HepG2 (cell line): ENCODE results near the gene ACOXL. TPM values are rescaled to one million over a fixed set of nuclear protein-coding genes. Genes with fewer than 3 reads are reported as not detected.

Source experiments
- ARNT2 ChIP-seq: sonication (generic); formaldehyde crosslinking; IDR thresholded peaks from 2 replicates; pipeline ENCODE4 v1.8.0; 2022; ENCODE audit warnings: mild to moderate bottlenecking, low read depth, missing genetic modification reagents, moderate library complexity
- ELF1 ChIP-seq: sonication (generic); formaldehyde crosslinking; IDR thresholded peaks from 2 replicates; pipeline ENCODE4 v1.4.0; 2020; ENCODE audit warnings: missing genetic modification reagents
- EP300 ChIP-seq, 3 experiments: sonication (generic) in 1 of 3; formaldehyde crosslinking in 1 of 3; IDR thresholded peaks; 2 replicates each; pipeline versions ENCODE4 v1.5.1 to v1.6.1; 2011 to 2020; ENCODE audit warnings: low read depth in 2 of 3, low read length in 2 of 3, borderline replicate concordance in 1 of 3, improper control_type of control experiment in 1 of 3, mild to moderate bottlenecking in 1 of 3, missing genetic modification reagents in 1 of 3, moderate library complexity in 1 of 3
- HMG20B ChIP-seq: conservative IDR thresholded peaks from 2 replicates; pipeline ENCODE4 v1.6.1; 2016; ENCODE audit warnings: missing genetic modification reagents, missing compliant biosample characterization
- HOXA5 ChIP-seq: sonication (generic); formaldehyde crosslinking; IDR thresholded peaks from 2 replicates; pipeline ENCODE4 v1.4.0; 2020; ENCODE audit warnings: missing genetic modification reagents
- IKZF4 ChIP-seq: sonication (generic); formaldehyde crosslinking; IDR thresholded peaks from 2 replicates; pipeline ENCODE4 v1.5.1; 2020; ENCODE audit warnings: borderline replicate concordance, mild to moderate bottlenecking, low read depth, missing genetic modification reagents; ENCODE audit errors: not compliant biosample characterization
- MED13 ChIP-seq: sonication (generic); formaldehyde crosslinking; IDR thresholded peaks from 2 replicates; pipeline ENCODE4 v1.5.0; 2020; ENCODE audit warnings: missing genetic modification reagents
- MEIS1 ChIP-seq: sonication (generic); formaldehyde crosslinking; IDR thresholded peaks from 2 replicates; pipeline ENCODE4 v1.9.0; 2021; ENCODE audit warnings: mild to moderate bottlenecking, missing genetic modification reagents, moderate library complexity, borderline replicate concordance
- REPIN1 ChIP-seq: sonication (generic); formaldehyde crosslinking; IDR thresholded peaks from 2 replicates; pipeline ENCODE4 v1.8.0; 2022; ENCODE audit warnings: missing genetic modification reagents, low read depth, mild to moderate bottlenecking, borderline replicate concordance
- SCMH1 ChIP-seq: sonication (generic); formaldehyde crosslinking; IDR thresholded peaks from 2 replicates; pipeline ENCODE4 v1.9.0; 2021; ENCODE audit warnings: missing genetic modification reagents, mild to moderate bottlenecking, borderline replicate concordance
- SMC3 ChIP-seq: IDR thresholded peaks from 2 replicates; pipeline ENCODE4 v1.6.1; 2011; ENCODE audit warnings: low read length, improper control_type of control experiment
- SMYD3 ChIP-seq: sonication (generic); formaldehyde crosslinking; IDR thresholded peaks from 2 replicates; pipeline ENCODE4 v1.8.1; 2023; ENCODE audit warnings: mild to moderate bottlenecking, missing genetic modification reagents
- TOE1 ChIP-seq: sonication (generic); formaldehyde crosslinking; IDR thresholded peaks from 2 replicates; pipeline ENCODE4 v1.4.0; 2020; ENCODE audit warnings: mild to moderate bottlenecking, missing genetic modification reagents
- WIZ ChIP-seq: sonication (generic); formaldehyde crosslinking; IDR thresholded peaks from 2 replicates; pipeline ENCODE4 v1.5.1; 2020; ENCODE audit warnings: mild to moderate bottlenecking, missing genetic modification reagents
- ZNF570 ChIP-seq: sonication (generic); formaldehyde crosslinking; IDR thresholded peaks from 2 replicates; pipeline ENCODE4 v1.4.0; 2020; ENCODE audit warnings: mild to moderate bottlenecking, missing genetic modification reagents, borderline replicate concordance
- ZNF598 ChIP-seq: sonication (generic); formaldehyde crosslinking; IDR thresholded peaks from 2 replicates; pipeline ENCODE4 v1.5.1; 2020; ENCODE audit warnings: mild to moderate bottlenecking, missing genetic modification reagents, borderline replicate concordance
- ZNF672 ChIP-seq: sonication (generic); formaldehyde crosslinking; IDR thresholded peaks from 2 replicates; pipeline ENCODE4 v1.8.1; 2022; ENCODE audit warnings: missing genetic modification reagents
- ZSCAN21 ChIP-seq: sonication (generic); formaldehyde crosslinking; IDR thresholded peaks from 2 replicates; pipeline ENCODE4 v1.8.0; 2022; ENCODE audit warnings: mild to moderate bottlenecking, missing genetic modification reagents, moderate library complexity, borderline replicate concordance
- polyA plus RNA-seq, 8 experiments: library from polyadenylated mRNA; depleted of rRNA in 3 of 8; stranded (reverse) in 7 of 8; unstranded in 1 of 8; fragments of >200 nt; fragmentation: Illumina TruSeq in 4 of 8; extraction: Trizol in 4 of 8; gene quantifications; 2 replicates each; pipeline versions ENCODE4 v1.2.1 to v1.2.3, GENCODE V29; 2011 to 2016; ENCODE audit warnings: low read depth in 4 of 8, missing spikeins in 1 of 8, mixed read lengths in 1 of 8; ENCODE audit not compliant: insufficient read depth in 1 of 8
- total RNA-seq, 5 experiments: library from RNA; depleted of rRNA; stranded (reverse); fragments of >200 nt; fragmentation: Illumina TruSeq; extraction: Trizol; gene quantifications; 2 replicates each; pipeline ENCODE4 v1.2.3, GENCODE V29; 2016; ENCODE audit warnings: low read depth in 1 of 5
- TF ChIP-seq, protein P1 (sequence below): sonication (generic); formaldehyde crosslinking; IDR thresholded peaks from 2 replicates; pipeline ENCODE4 v1.4.0; 2020; ENCODE audit warnings: missing genetic modification reagents, mild to moderate bottlenecking, borderline replicate concordance
- TF ChIP-seq, protein P2 (sequence below): sonication (generic); formaldehyde crosslinking; IDR thresholded peaks from 2 replicates; pipeline ENCODE4 v1.4.0; 2020; ENCODE audit warnings: mild to moderate bottlenecking, low read depth, missing genetic modification reagents
- TF ChIP-seq, protein P3 (sequence below): sonication (generic); formaldehyde crosslinking; IDR thresholded peaks from 2 replicates; pipeline ENCODE4 v1.4.0; 2020; ENCODE audit warnings: missing genetic modification reagents, low read depth, mild to moderate bottlenecking, borderline replicate concordance
- TF ChIP-seq, protein P4 (sequence below): sonication (generic); formaldehyde crosslinking; IDR thresholded peaks from 2 replicates; pipeline ENCODE4 v1.4.0; 2020; ENCODE audit warnings: missing genetic modification reagents

ACOXL gene
- total and polyA plus RNA-seq, 2 of the 13 experiments (the other 11 are each of a cell fraction or from before 2014, with no cell fraction given), result not detected

DNA sequence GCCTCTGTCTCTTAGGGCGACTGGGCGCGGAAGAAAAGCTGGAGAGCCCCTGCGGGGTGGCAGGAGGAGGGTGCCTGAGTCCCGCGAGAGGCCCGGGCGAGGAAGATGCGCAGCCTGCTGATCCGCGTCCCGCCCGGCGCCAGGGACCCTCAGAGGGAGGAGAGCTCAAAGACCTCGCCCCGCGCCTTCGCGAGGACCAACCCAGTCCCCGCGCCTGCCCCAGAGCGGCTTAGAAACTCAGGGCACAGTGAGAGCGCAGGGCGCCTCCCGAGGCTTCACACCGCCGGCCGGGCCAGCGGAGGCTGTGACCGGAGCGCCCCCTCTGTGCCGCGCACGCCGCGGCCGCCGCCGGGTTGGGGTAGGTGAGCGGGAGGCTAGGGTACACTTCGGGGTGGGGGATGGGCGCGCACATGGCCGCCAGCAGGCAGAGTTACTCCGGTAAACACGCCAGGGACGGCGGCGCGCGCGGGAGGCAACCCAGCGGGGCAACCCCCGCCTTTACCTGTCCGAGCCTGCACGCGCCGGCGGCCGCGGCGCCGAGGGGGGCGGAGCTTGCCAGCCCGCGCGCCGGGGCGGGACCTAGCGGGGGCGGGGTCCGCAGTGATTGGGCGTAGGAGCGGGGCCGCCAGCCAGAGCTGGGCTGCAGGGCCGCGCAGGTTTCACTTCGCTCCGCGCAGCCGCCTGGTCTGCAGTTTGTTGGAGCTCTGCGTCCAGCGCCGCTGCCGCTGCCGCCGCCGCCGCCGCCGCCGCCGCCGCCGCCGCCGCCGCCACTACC, 388.1 kb downstream of the ACOXL start, which contains the start of gene BCL2L11 (continued):
- TF ChIP-seq, protein P1, sequence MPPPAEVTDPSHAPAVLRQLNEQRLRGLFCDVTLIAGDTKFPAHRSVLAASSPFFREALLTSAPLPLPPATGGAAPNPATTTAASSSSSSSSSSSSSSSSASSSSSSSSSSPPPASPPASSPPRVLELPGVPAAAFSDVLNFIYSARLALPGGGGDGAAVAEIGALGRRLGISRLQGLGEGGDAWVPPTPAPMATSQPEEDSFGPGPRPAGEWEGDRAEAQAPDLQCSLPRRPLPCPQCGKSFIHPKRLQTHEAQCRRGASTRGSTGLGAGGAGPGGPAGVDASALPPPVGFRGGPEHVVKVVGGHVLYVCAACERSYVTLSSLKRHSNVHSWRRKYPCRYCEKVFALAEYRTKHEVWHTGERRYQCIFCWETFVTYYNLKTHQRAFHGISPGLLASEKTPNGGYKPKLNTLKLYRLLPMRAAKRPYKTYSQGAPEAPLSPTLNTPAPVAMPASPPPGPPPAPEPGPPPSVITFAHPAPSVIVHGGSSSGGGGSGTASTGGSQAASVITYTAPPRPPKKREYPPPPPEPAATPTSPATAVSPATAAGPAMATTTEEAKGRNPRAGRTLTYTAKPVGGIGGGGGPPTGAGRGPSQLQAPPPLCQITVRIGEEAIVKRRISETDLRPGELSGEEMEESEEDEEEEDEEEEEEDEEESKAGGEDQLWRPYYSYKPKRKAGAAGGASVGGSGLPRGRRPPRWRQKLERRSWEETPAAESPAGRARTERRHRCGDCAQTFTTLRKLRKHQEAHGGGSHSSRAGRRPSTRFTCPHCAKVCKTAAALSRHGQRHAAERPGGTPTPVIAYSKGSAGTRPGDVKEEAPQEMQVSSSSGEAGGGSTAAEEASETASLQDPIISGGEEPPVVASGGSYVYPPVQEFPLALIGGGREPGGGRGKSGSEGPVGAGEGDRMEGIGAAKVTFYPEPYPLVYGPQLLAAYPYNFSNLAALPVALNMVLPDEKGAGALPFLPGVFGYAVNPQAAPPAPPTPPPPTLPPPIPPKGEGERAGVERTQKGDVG (CRISPR knock-in tag), result peak; percentile 52; the same call in 1 of the 2 replicates
- TF ChIP-seq SCMH1 (no peak), SMYD3 (CRISPR knock-in tag) (peak; percentile 94), ARNT2 (CRISPR knock-in tag) (peak; percentile 97), TOE1 (no peak; the same call in 1 of the 2 replicates), ZNF598 (CRISPR knock-in tag) (peak; percentile 93), ZSCAN21 (peak; percentile 99), REPIN1 (CRISPR knock-in tag) (peak; percentile 97), SMC3 (no peak), IKZF4 (CRISPR knock-in tag) (peak; percentile 92), MEIS1 (peak; percentile 83; the same call in 1 of the 2 replicates), WIZ (CRISPR knock-in tag) (no peak), HOXA5 (CRISPR knock-in tag) (peak; percentile 84), MED13 (CRISPR knock-in tag) (peak; percentile 82), ZNF672 (CRISPR knock-in tag) (0 out of 2 replicates have a peak, but pooled peaks have one; percentile 9), ZNF570 (peak; percentile 33; the same call in 1 of the 2 replicates), EP300 (IDR thresholded peaks at IDR 0.05; ENCODE audit: low read depth in 2 of 2, low read length in 2 of 2) (peak; percentile 50 to 59; a peak in 2 of 4 replicates), EP300 (CRISPR knock-in tag; IDR thresholded peaks at IDR 0.05; ENCODE audit: borderline replicate concordance) (no peak; the same call in 1 of the 2 replicates), ELF1 (CRISPR knock-in tag) (peak; percentile 40; the same call in 1 of the 2 replicates), HMG20B (peak; percentile 30; the same call in 1 of the 2 replicates)
- TF ChIP-seq, protein P2, sequence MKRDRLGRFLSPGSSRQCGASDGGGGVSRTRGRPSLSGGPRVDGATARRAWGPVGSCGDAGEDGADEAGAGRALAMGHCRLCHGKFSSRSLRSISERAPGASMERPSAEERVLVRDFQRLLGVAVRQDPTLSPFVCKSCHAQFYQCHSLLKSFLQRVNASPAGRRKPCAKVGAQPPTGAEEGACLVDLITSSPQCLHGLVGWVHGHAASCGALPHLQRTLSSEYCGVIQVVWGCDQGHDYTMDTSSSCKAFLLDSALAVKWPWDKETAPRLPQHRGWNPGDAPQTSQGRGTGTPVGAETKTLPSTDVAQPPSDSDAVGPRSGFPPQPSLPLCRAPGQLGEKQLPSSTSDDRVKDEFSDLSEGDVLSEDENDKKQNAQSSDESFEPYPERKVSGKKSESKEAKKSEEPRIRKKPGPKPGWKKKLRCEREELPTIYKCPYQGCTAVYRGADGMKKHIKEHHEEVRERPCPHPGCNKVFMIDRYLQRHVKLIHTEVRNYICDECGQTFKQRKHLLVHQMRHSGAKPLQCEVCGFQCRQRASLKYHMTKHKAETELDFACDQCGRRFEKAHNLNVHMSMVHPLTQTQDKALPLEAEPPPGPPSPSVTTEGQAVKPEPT, result peak; percentile 90
- TF ChIP-seq, protein P3, sequence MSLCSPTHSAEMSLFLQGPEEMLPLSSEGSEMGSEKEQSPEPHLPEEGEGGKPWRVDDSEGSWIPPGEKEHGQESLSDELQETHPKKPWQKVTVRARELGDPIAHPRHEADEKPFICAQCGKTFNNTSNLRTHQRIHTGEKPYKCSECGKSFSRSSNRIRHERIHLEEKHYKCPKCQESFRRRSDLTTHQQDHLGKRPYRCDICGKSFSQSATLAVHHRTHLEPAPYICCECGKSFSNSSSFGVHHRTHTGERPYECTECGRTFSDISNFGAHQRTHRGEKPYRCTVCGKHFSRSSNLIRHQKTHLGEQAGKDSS (CRISPR knock-in tag), result peak; percentile 94
- TF ChIP-seq, protein P4, sequence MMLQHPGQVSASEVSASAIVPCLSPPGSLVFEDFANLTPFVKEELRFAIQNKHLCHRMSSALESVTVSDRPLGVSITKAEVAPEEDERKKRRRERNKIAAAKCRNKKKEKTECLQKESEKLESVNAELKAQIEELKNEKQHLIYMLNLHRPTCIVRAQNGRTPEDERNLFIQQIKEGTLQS (CRISPR knock-in tag), result peak; percentile 42; the same call in 1 of the 2 replicates
